Large intestine (tissue), 3 donors: ENCODE data around the gene ZNF532. TPM values are rescaled to one million over a fixed set of nuclear protein-coding genes. Genes with fewer than 3 reads are reported as not detected.

Source experiments
- DNase-seq, 2 donors: peaks; one replicate each; pipeline versions ENCODE4 v3.0.0 to v3.0.0-alpha.2; 2013
- H3K27ac ChIP-seq: one replicate; pipeline ENCODE4 v1.5.1; 2013; ENCODE audit warnings: low read length
- H3K27me3 ChIP-seq: 2 replicates; pipeline ENCODE4 v1.6.1; 2013; ENCODE audit warnings: low read length; ENCODE audit not compliant: control insufficient read depth, insufficient read depth
- H3K36me3 ChIP-seq: 2 replicates; pipeline ENCODE4 v1.6.1; 2013; ENCODE audit warnings: low read length; ENCODE audit not compliant: control insufficient read depth, insufficient read depth
- H3K4me1 ChIP-seq: one replicate; pipeline ENCODE4 v1.6.1; 2013; ENCODE audit warnings: low read length; ENCODE audit not compliant: control insufficient read depth, insufficient read depth
- H3K4me3 ChIP-seq: one replicate; pipeline ENCODE4 v1.5.1; 2013; ENCODE audit warnings: low read length
- H3K9me3 ChIP-seq: one replicate; pipeline ENCODE4 v1.6.1; 2013; ENCODE audit warnings: mild to moderate bottlenecking, low read depth, low read length, moderate library complexity; ENCODE audit not compliant: control insufficient read depth
- WGBS: methylation state at CpG from one replicate; pipeline ENCODE4 v1.1.5; 2013; ENCODE audit warnings: low lambda C conversion rate; ENCODE audit not compliant: insufficient coverage; 5-methylcytosine and 5-hydroxymethylcytosine counted together
- polyA plus RNA-seq: library from polyadenylated mRNA; unstranded; fragments of 120-200 nt; gene quantifications from one replicate; pipeline ENCODE4 v1.2.1, GENCODE V29; 2013

Gene ZNF532
- polyA plus RNA-seq, 1 donor = 36.6 TPM

DNA sequence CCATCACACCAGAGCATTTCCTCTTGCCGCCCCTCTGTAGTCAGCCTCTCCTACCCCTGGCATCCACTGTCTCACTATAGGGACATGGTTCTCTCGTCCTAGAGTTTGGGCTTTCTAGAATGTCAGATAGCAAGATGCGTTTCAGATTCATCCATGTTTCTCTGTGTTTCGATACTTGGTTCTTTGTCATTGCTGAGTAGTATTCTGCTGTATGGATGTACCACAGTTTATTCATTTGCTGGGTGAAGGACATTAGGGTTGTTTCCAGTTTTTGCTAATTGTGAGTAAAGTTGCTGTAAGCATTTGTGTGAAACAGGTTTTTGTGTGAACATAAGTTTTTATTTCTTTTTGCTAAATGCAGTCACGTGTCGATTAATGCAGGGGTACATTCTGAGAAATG lies 3.8 kb downstream of the ZNF532 start:
- H3K36me3 ChIP-seq = peaks cover 44% of the 10 kb centered on the region
- 100% methylated on average over 2 of the region's 6 CpGs for WGBS
- H3K4me3 ChIP-seq = no peak overlapping the region
- H3K27ac ChIP-seq = no peak overlapping the region
- H3K9me3 ChIP-seq = no peaks in the 10 kb centered on the region
- H3K27me3 ChIP-seq = no peaks in the 10 kb centered on the region
- H3K4me1 ChIP-seq = peaks cover 18% of the 10 kb centered on the region
- no peak for DNase-seq

DNA sequence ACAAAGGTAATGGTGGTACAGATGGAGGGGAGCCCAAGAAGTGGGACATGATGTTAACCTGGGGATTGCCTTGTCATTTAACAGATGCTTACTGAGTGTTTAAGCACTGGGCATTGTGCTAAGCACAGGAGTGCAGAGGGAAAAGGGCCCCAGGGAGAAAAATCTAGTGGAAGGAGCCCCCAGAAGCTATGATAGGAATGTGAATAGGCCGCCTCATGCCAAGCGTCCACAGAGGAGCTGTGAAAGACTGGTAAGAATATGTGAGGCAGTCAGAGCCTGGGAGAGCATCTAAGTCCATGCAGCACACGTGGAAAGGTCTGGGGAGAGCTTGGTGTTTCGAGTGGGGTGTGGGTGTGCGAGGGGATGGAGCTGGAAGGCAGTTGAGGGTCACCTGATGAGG lies 5.5 kb downstream of the ZNF532 start:
- no peak overlapping the region for H3K27ac ChIP-seq
- H3K27me3 ChIP-seq = no peaks in the 10 kb centered on the region
- no peaks in the 10 kb centered on the region for H3K9me3 ChIP-seq
- H3K4me1 ChIP-seq = peaks cover 13% of the 10 kb centered on the region
- peaks cover 48% of the 10 kb centered on the region for H3K36me3 ChIP-seq
- no CpG with 5 or more reads among the region's 5 CpGs for WGBS
- no peak for DNase-seq
- no peak overlapping the region for H3K4me3 ChIP-seq

DNA sequence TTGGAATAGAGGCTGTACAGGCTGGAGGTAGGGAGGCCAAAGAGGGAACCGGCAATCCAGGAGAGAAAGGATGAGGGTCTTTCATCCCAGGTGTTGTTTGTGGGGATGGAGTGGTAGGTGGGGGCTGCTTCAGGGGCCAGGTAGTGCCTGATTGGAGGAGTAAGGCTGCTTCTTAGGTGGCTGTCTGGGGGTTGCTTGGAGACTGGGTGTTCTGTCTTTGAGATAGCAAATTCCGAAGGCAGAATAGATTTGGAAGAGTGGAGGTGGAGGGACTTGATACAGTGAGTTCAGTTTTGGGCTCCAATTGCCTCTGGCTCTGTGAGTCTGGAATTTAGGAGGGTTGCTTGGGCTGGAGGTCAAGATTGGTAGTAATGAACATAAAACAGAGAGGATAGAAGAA lies 5.9 kb downstream of the ZNF532 start:
- peaks cover 49% of the 10 kb centered on the region for H3K36me3 ChIP-seq
- H3K27me3 ChIP-seq = no peaks in the 10 kb centered on the region
- WGBS = no CpG with 5 or more reads among the region's 2 CpGs
- no peak overlapping the region for H3K27ac ChIP-seq
- H3K9me3 ChIP-seq = no peaks in the 10 kb centered on the region
- no peak for DNase-seq
- H3K4me3 ChIP-seq = no peak overlapping the region
- H3K4me1 ChIP-seq = peaks cover 9% of the 10 kb centered on the region

DNA sequence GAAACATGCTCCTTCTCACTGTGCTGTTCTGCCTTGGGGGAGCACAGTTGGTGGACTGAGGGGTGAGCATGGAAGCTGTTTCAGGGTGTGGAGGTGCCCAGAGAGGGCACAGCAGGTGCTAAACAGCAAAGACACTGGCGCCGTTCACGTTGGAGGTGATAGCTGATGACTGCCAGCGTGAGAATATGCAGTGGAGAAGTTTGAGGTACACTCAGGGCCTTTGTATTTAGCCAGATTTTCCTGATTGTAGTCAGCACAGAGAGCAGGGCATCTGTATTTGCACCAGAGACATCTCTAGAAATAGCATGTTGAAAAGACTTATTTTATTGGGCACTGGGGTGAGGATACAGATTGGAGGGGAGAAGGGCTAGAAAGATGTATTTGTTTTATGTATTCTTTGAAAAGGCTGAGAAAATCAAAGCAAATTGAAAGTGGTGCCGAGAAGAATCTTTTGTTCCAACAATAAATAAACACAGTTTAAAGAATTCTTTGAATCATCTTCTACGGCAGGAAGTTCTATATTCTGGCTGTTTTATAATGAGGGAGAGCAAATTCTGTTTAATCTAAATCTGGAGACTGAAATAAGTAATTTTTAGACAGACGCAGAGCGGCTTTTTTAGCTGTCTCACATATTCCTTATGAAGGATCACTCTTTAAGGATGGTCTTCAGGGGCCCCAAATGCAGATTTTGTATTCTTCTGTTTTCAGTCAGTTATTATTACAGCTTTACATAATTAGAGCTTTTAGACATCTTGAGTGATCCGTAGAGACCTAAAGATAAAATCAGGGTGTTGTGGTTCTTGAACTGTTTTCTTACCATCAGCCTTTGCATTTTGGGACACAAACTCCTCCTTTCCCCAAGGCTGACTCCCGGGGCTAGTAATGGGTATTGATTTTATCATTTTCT lies 7.1 kb downstream of the ZNF532 start:
- no peaks in the 10 kb centered on the region for H3K9me3 ChIP-seq
- no peak overlapping the region for H3K27ac ChIP-seq
- H3K4me3 ChIP-seq = no peak overlapping the region
- H3K36me3 ChIP-seq = peaks cover 52% of the 10 kb centered on the region
- peaks cover 4% of the 10 kb centered on the region for H3K4me1 ChIP-seq
- 90% methylated on average over 4 of the region's 10 CpGs for WGBS
- DNase-seq = no peak
- H3K27me3 ChIP-seq = no peaks in the 10 kb centered on the region

DNA sequence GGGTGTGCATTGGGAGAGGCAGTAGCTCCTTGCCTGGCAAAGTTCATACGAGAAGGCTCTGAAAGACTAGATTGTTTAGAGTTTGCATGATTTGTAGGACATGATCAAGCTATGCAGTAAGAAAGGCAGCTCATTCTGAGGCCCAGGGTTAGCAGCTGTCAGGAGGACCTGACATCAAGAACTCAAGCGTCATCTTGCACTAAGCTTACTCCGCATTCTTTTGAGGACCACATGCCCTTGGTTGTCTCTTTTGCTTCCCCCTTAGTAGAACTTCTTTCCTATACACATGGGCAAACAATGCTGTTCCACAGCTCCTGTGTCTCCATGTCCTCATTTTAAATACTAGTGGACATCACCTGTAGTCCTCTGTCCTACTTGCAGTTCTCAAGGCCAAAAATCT lies 14.0 kb downstream of the ZNF532 start:
- no CpG with 5 or more reads among the region's 3 CpGs for WGBS
- H3K4me3 ChIP-seq = no peak overlapping the region
- DNase-seq = no peak

GRCh38 chr18:58881477-58881876 lies 16.8 kb downstream of the ZNF532 start:
- no peak for DNase-seq
- H3K27ac ChIP-seq = no peak overlapping the region
- H3K9me3 ChIP-seq = no peaks in the 10 kb centered on the region
- H3K4me1 ChIP-seq = no peaks in the 10 kb centered on the region
- no peak overlapping the region for H3K4me3 ChIP-seq
- WGBS = no CpG with 5 or more reads among the region's 2 CpGs
- H3K27me3 ChIP-seq = no peaks in the 10 kb centered on the region
- H3K36me3 ChIP-seq = peaks cover 39% of the 10 kb centered on the region

More for the DNA sequence above, 14.0 kb downstream of the ZNF532 start:
- H3K4me1 ChIP-seq = no peaks in the 10 kb centered on the region
- no peak overlapping the region for H3K27ac ChIP-seq
- H3K36me3 ChIP-seq = peaks cover 42% of the 10 kb centered on the region
- H3K27me3 ChIP-seq = no peaks in the 10 kb centered on the region
- no peaks in the 10 kb centered on the region for H3K9me3 ChIP-seq

GRCh38 chr18:58882044-58882443 lies 17.4 kb downstream of the ZNF532 start:
- Histone ChIP-seq H3K27me3 (no peaks in the 10 kb centered on the region), H3K4me1 (no peaks in the 10 kb centered on the region), H3K4me3 (no peak overlapping the region), H3K36me3 (peaks cover 35% of the 10 kb centered on the region), H3K27ac (no peak overlapping the region), H3K9me3 (no peaks in the 10 kb centered on the region)
- no peak for DNase-seq
- 100% methylated on average over 1 of the region's 4 CpGs for WGBS

GRCh38 chr18:58882686-58883085 lies 18.0 kb downstream of the ZNF532 start:
- Histone ChIP-seq H3K27ac (no peak overlapping the region), H3K9me3 (no peaks in the 10 kb centered on the region), H3K27me3 (no peaks in the 10 kb centered on the region), H3K36me3 (peaks cover 33% of the 10 kb centered on the region), H3K4me3 (no peak overlapping the region), H3K4me1 (no peaks in the 10 kb centered on the region)
- no CpG with 5 or more reads among the region's 1 CpG for WGBS
- DNase-seq = no peak

DNA sequence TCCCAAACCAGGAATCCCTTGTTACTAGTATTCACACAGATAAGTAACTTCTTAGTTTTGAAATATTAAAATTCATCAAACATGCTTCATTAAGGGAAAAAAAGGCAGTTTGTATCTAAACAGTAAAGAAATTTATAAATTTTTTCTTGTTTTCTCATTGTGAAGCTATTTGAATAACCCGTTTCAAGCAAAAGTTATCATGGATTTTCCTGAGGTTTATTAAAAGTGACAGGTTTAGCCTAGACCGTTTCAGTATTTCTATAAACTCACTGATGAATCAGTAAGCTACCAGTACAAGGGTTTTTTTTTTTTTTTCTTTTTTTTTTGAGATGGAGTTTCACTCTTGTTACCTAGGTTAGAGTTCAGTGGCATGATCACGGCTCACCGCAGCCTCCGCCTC lies 20.0 kb downstream of the ZNF532 start:
- no CpG with 5 or more reads among the region's 5 CpGs for WGBS
- no peaks in the 10 kb centered on the region for H3K4me1 ChIP-seq
- no peak overlapping the region for H3K4me3 ChIP-seq
- H3K27ac ChIP-seq = no peak overlapping the region
- peaks cover 24% of the 10 kb centered on the region for H3K36me3 ChIP-seq
- DNase-seq = no peak
- no peaks in the 10 kb centered on the region for H3K27me3 ChIP-seq
- no peaks in the 10 kb centered on the region for H3K9me3 ChIP-seq

GRCh38 chr18:58886431-58886830 lies 21.8 kb downstream of the ZNF532 start:
- Histone ChIP-seq H3K4me3 (no peak overlapping the region), H3K36me3 (peaks cover 21% of the 10 kb centered on the region), H3K4me1 (no peaks in the 10 kb centered on the region), H3K27ac (no peak overlapping the region), H3K27me3 (no peaks in the 10 kb centered on the region), H3K9me3 (no peaks in the 10 kb centered on the region)
- no peak for DNase-seq
- WGBS = 90% methylated on average over 2 of the region's 3 CpGs
